Fibroblast of lung (primary cell): ENCODE results near the gene CRLF2. TPM values are rescaled to one million over a fixed set of nuclear protein-coding genes. Genes with fewer than 3 reads are reported as not detected.

ENCODE experiments used
- polyA plus RNA-seq, 2 donors: library from polyadenylated mRNA; depleted of rRNA in 1 of 2; stranded (reverse) in 1 of 2; unstranded in 1 of 2; fragments of >200 nt; gene quantifications; 2 replicates each; pipeline ENCODE4 v1.2.1, GENCODE V29; 2011 to 2012; ENCODE audit warnings: missing spikeins in 1 of 2
- total RNA-seq: library from RNA; depleted of rRNA; stranded (reverse); fragments of >200 nt; gene quantifications from 2 replicates; pipeline ENCODE4 v1.2.1, GENCODE V29; 2014

The CRLF2 gene
- total and polyA plus RNA-seq, 2 donors (not counting 1 experiment from before 2014, with no cell fraction given), result not detected

Other genes with a start within 250 kb of the CRLF2 start
- not detected in 2 replicates for gene CSF2RA, start 56.2 kb upstream of the CRLF2 start, total RNA-seq
- not detected in 2 replicates for gene CSF2RA, start 56.2 kb upstream of the CRLF2 start, polyA plus RNA-seq
- gene IL3RA, start 124.1 kb upstream of the CRLF2 start, total RNA-seq, result under 0.01 TPM in 1 of 2 replicates, not detected in the other
- gene IL3RA, start 124.1 kb upstream of the CRLF2 start, polyA plus RNA-seq, result 0.03 TPM in 1 of 2 replicates, not detected in the other
- gene SLC25A6, start 179.5 kb upstream of the CRLF2 start, total RNA-seq, result 158 and 194 TPM in 2 replicates
- 220 and 228 TPM in 2 replicates for gene SLC25A6, start 179.5 kb upstream of the CRLF2 start, polyA plus RNA-seq
- gene ASMTL, start 240.3 kb upstream of the CRLF2 start, total RNA-seq, result 11.0 and 12.9 TPM in 2 replicates
- 17.7 and 19.8 TPM in 2 replicates for gene ASMTL, start 240.3 kb upstream of the CRLF2 start, polyA plus RNA-seq